Lower leg skin (tissue), 3 donors: Measurements from ENCODE around the gene BIRC6.

Experiments
- CTCF ChIP-seq, 3 donors: fragments of 450-650 bp; IDR thresholded peaks; one replicate each; pipeline ENCODE4 v1.5.1; 2016; ENCODE audit warnings: antibody characterized with exemption in 3 of 3, mild to moderate bottlenecking in 3 of 3, moderate library complexity in 2 of 3
- POLR2A ChIP-seq, 2 donors: fragments of 450-650 bp; IDR thresholded peaks; one replicate each; pipeline ENCODE4 v1.6.1; 2016 to 2017; ENCODE audit warnings: antibody characterized with exemption in 2 of 2, mild to moderate bottlenecking in 1 of 2, moderate library complexity in 1 of 2

GRCh38 chr2:32538735-32539134 lies 181.9 kb downstream of the BIRC6 start:
- TF ChIP-seq CTCF (IDR thresholded peaks at IDR 0.05) (no peak), POLR2A (IDR thresholded peaks at IDR 0.05) (no peak)
